CD4-positive, alpha-beta T cell treated with Interleukin-17A for 1 hour (primary cell): ENCODE data around the gene ADAM19.
A peak's percentile ranks its signal among the peaks of the same experiment; 100 is the strongest.

ENCODE experiments used
- DNase-seq: peaks from one replicate; pipeline ENCODE4 v3.0.0-alpha.2; 2020

ADAM19 gene

GRCh38 chr5:157481265-157481664 lies 94.3 kb downstream of the ADAM19 start:
- DNase-seq, result no peak

GRCh38 chr5:157479612-157480510 lies 95.7 kb downstream of the ADAM19 start:
- no peak for DNase-seq

- no peak for DNase-seq
Measured at GRCh38 chr5:157479166-157479565, 96.4 kb downstream of the ADAM19 start.

GRCh38 chr5:157478726-157479125 lies 96.8 kb downstream of the ADAM19 start:
- no peak for DNase-seq

GRCh38 chr5:157477814-157478494 lies 97.6 kb downstream of the ADAM19 start:
- no peak for DNase-seq

GRCh38 chr5:157476702-157477408 lies 98.7 kb downstream of the ADAM19 start:
- peak; percentile 62 for DNase-seq

- no peak for DNase-seq
Measured at GRCh38 chr5:157475432-157475831, 100.1 kb downstream of the ADAM19 start.

- DNase-seq, result no peak
Measured at GRCh38 chr5:157473383-157474320, 101.9 kb downstream of the ADAM19 start.

GRCh38 chr5:157471709-157472108 lies 103.9 kb downstream of the ADAM19 start:
- DNase-seq, result no peak

- DNase-seq, result no peak
Measured at GRCh38 chr5:157470631-157471030, 104.9 kb downstream of the ADAM19 start.

GRCh38 chr5:157469687-157470086 lies 105.9 kb downstream of the ADAM19 start:
- DNase-seq, result no peak

- DNase-seq, result peak; percentile 19
Measured at GRCh38 chr5:157469073-157469472, 106.5 kb downstream of the ADAM19 start.

GRCh38 chr5:157468293-157468965 lies 107.1 kb downstream of the ADAM19 start:
- no peak for DNase-seq

- DNase-seq, result peak; percentile 29
Measured at GRCh38 chr5:157464519-157465171, 110.9 kb downstream of the ADAM19 start.

GRCh38 chr5:157463621-157464518 lies 111.7 kb downstream of the ADAM19 start:
- no peak for DNase-seq

GRCh38 chr5:157463081-157463480 lies 112.5 kb downstream of the ADAM19 start:
- no peak for DNase-seq

GRCh38 chr5:157460921-157461792 lies 114.4 kb downstream of the ADAM19 start:
- no peak for DNase-seq

- DNase-seq, result peak; percentile 36
Measured at GRCh38 chr5:157459715-157460599, 115.6 kb downstream of the ADAM19 start, which contains the start of gene NIPAL4. Gene NIPAL4, plus strand, starts transcription at chr5:157460213. Its CDS starts 108 bp downstream, at chr5:157460321.
